M059J (cell line): ENCODE measurements around the gene SLC6A20. TPM values are rescaled to one million over a fixed set of nuclear protein-coding genes. Genes with fewer than 3 reads are reported as not detected.
"Not testable (repeated sequence)": the region's sequence is repeated elsewhere in the genome, so short reads cannot be mapped to it uniquely, and the experiment has no call there.

Source experiments
- DNase-seq: peaks from one replicate; pipeline ENCODE4 v3.0.0-alpha.2; 2012; ENCODE audit warnings: low read depth
- total RNA-seq: library from RNA; depleted of rRNA; stranded (reverse); fragments of >200 nt; shearing (Covaris generic); gene quantifications from 2 replicates; pipeline ENCODE4 v1.2.3, GENCODE V29; 2014

Gene SLC6A20
- total RNA-seq, 1 experiment from 2014 or later = 1.7 TPM

DNA sequence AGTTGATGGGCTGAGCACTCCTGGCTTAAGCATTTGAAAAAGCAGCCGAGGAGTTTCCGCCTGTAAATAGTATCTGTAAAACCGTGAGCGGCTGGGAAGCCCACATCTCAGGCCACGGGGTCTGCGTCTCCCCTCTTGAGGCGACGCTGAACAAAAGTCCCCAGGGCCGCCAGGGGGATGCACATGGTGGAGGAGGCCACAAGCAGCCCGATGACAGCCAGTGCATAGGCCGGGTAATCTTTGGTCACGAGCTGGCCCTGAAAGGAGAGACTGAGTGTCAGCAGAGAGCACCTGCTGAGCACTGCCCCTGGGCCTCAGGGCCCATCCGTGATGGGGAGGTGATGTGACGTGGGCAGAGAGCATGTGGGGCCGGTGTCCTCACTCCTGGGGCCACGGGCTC lies 37.5 kb downstream of the SLC6A20 start:
- no peak for DNase-seq

DNA sequence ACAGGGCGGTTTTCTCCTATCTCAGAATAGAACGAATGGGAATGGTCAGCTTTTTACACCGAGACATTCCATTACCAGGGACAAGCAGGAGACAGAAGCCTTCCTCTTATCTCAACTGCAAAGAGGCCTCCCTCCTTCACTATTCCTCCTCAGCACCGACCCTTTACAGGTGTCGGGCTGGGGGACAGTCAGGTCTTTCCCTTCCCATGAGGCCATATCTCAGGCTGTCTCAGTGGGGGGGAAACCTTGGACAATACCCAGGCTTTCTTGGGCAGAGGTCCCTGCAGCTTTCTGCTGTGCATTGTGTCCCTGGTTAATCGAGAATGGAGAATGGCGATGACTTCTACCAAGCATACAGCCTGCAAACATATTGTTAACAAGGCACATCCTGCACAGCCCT lies 39.2 kb downstream of the SLC6A20 start:
- not testable (repeated sequence) for DNase-seq

DNA sequence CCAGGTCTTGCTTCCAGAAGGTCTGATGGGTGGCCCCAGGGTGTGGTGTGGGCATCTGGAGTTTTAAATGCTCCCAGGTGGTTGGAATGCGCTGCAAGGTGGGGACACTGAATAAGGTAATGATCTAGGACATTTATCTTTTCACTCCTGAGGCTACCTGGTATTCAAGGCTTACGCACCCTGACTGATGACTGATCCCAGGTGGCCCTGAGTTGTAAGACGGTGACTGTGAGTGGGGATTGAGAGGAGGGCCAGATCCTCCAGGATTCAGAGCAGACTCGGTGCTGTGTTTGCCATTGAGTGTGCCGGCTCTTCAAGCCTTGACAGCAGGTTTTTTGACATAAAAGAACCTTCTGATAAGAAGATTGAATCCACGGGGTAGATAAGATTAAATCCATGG lies 40.3 kb downstream of the SLC6A20 start:
- no peak for DNase-seq

DNA sequence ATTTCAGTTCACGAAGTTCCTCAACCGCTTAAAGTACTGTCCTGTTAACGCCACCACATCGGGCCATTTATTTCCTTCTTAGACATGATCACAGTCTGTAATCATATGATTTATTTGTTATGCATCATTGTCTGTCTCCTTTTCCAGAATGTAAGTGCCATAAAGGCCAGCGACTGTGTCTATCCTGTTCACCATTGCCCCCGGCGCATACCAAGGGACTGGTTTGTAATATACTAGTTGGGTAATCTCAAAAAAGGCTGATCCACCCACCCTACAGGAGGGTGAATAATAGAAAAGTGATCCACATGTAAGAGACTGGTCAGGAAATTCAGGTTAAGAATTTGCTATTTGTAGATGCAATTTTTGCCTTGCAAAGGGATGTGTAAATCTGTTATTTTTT lies 41.9 kb downstream of the SLC6A20 start:
- DNase-seq = no peak

DNA sequence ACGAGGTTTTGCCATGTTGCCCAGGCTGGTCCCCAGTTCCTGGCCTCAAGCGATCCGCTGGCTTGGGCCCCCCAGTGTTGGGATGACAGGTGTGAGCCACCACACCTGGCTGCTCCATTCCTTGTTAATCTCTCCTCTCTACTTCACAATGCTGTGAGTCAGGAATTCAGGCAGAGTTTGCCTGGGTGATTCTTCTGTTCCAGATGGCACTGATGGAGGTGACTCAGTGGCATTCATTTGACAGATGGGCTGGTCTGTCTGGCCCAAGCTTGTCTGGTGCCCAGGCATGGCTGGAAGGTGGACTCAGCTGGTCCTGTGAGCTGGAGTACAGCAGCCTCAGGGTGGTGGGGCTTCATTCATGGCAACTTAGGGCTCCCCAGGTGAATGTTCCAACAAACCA lies 43.2 kb downstream of the SLC6A20 start:
- DNase-seq = no peak

DNA sequence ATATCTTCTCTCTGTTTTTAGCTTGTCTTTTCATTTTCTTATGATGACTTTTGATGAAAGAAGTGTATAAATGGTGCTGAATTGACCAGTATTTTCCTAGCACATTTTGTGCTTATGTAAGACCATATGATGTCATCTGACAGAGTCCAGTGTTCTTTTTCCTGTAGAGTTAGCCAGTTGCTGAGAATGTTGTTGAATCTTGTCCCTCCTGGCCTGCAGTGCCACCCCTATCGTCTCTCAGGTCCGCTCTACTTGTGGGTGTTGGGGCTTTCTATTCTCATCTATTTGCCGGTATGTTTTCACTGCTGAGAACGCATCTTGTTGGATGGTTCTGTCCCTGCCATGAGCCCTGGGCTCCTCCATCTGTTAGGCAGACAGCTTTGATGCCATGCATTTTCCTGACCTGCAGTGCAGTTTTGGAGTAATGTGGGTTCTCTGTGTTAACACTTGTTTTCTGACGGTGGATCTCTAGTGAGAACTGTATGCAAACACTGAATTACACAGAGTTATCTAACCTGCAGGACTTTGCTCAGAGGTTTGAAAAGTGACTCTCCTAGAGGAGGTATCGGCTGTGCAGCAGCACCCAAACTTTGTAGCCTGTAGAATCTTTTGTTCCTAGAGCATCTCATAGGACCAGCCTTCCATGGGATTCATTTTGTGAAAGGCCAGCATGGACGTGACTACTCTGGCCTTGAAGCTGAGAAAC lies 44.6 kb downstream of the SLC6A20 start:
- DNase-seq = no peak

DNA sequence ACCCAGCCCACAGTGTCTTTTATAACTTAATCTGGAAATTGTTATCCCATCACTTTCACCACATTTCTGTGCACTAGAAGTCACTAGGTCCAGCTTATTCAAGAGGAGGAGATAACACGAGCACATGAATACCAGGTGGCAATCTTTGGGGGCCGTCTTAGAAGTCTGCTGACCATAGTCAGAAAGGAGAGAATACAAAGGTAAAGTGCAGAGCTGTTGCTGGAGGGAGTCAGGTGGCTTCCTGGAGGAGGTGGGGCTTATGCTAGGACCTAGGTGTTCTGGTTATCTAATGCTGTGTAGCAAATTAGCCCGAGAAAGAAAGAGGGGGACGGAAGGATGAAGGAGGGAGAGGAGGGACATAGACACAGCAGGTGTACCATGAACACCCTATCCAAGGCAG lies 46.5 kb downstream of the SLC6A20 start:
- DNase-seq = no peak

DNA sequence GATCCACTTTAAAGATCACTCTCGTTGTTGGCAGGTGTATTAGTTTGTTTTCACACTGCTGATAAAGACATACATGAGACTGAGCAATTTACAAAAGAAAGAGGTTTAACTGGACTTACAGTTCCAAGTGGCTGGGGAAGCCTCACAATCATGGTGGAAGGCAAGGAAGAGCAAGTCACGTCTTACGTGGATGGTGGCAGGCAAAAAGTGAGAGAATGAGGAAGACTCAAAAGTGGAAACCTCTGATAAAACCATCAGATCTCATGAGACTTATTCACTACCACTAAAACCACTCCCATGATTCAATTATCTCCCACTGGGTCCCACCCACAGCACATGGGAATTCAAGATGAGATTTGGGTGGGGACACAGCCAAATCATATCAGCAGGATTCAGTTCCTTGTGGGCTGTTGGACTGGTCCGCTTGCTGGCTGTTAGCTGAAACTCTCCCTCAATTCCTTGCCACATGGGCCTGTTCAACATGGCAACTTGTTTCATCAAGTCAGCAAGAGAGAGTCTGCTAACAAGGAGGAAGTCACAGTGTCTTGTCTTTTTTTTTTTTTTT lies 47.2 kb downstream of the SLC6A20 start:
- not testable (repeated sequence) for DNase-seq

DNA sequence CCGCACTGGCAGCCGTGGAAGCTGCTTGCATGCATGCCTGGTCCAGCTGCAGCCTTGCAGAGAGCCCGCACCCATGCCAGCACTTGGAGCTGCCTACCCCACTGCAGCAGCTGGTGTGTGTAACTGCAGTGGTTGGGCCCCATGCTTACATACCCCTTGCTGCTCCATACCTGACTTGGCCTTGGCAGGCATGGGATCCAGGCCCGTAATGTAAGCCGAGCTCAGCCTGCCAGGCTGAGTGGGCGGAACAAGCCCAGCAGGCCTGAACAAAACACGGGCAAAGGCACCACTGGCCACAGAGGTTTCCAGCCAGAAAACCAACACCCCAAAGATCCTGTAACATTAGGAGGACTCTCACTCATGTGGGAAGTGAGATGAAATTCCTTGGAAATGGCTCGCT lies 48.3 kb downstream of the SLC6A20 start:
- no peak for DNase-seq

DNA sequence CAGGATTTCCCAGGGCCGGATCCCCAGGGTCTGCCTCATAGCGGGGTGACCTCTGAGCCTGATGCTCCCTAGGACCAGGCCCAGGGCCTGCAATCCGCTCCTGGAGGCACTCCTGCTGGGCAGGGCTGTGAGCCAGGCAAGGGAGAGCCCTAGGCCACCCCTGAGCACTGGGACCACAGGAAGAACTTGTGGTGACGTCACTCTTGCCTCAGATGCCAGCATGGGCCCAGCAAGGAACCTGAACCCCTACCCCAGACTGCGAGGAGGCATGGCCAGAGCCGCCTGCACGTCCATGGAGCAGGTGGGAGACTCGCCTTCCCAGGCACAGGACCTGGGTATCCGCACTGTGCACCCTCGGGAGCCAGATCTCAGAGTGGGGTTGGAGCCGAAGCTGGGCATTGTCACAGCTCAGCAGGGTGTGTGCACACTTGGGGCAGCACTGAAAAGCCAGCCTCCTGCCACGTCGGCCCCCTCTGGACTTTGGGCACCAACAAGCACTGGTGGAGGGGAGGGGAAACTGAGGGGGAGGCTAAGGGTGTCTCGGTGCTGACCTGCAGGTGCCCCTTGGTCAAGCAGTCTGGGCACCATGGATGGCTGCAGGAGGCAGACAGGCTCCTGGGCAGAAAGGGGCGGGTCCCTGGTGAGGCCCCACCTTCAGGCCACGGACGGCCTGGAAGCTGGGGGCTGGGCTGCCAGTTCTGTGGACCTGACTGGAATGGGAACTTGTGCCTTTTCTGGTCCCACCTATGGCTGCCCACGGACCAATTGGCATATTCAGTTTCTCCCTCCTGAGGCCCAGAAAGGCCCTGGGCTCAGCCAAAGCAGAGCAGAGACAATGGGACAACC lies 49.3 kb downstream of the SLC6A20 start:
- no peak for DNase-seq

DNA sequence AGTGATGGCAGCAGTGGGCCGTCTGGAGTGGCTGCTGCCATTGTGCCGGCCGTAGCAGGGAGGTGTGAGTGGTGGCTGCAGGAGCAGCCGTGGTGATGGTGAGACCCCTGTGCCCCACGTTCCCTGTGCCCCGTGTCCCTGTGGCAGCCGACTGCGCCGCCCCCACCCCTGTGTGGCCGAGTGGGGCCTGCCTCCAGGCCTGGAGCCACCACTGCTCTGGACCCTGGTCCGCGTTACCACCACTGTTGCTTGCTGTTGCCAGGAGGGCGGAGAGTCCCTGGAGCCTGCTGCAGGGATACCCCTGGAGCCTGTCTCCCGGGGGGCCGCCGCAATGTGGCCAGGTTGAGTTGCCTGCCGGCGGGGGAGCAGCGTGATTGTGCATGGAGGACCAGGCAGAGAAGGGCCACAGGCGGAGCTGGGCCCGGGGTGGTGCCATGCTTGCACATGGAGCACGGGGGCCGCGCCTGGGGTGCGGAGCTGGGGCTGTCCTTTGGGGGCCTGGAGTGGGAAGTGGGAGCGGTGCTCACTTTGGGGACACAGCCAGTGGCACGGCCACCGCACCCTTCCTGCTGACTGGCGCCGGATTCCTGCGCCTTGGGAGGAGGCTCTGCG lies 50.1 kb downstream of the SLC6A20 start:
- no peak for DNase-seq

DNA sequence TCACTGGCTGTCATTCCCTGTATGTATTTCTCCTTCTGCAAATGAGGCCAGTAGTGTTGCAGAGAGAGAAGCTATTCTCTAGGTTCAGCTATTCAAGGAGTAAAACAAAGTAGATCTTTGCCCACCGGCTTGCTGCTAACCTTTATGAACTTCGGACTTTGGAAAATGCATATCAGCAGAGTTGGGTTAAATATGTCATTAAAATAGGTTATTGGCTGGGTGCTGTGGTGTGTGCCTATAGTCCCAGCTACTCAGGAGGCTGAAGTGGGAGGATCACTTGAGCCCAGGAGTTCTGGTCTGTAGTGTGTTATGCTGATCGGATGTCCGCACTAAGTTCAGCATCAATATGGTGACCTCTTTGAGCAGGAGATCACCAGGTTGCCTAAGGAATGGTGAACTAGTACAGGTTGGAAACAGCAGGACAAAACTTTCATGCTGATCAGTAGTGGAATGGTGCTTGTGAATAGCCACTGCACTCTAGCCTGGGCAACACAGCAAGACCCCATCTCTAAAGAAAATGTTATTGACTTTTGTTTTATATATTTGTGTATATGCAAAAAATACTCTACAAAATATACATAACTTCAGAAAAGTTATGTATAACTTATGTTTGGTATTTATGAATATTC lies 53.8 kb downstream of the SLC6A20 start:
- DNase-seq = no peak

DNA sequence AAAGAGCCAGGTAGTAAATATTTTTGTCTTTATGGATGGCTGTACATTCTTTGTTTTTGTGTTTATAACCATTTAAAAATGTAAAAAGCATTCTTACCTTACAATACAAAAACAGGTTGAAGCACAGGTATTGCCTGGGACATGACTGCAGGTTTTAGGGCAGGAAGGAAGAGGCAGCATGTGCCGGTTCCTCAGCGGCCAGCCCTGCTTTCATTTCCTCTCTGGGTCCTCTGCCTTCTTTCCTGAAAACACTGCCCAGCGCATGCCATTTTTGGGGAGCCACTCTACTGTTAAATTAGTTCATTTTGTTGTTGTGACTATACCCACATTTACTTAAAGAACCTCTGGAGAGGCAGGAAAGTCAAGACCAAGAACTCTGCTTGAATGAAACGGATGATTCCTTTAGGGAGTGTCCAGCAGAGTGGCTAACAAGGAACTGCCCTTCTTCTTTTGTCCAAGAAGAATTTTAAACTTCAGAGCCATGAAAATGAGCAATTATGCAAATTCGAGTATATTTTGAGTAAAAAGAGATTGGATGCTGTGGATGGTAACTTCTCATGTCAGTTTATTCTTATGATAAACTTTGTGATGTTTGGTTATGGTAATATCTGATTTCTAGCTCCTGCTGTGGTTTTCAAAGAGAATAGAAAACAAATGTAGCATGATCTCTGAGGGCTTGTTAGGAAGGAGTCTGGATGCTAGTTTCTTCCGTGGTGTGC lies 54.4 kb downstream of the SLC6A20 start:
- no peak for DNase-seq

DNA sequence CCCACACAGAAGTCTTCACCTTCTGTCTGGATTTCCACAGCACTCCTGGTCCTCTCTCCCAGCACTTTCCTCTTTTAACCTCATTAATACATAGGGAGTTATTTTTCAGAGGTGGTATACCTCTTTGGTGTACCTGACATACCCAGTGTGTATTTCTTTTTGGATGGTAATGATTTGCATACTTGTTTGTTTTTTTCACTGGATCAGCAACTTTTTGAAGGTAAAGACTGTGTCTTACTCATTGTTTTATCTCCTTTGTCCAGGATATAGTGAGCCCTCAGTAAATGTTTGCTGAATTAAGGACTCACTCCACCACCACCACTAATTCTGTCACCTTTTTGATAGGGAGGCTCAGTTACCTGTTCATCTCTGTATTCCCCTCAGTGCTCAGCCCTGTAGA lies 55.1 kb downstream of the SLC6A20 start:
- DNase-seq = no peak

DNA sequence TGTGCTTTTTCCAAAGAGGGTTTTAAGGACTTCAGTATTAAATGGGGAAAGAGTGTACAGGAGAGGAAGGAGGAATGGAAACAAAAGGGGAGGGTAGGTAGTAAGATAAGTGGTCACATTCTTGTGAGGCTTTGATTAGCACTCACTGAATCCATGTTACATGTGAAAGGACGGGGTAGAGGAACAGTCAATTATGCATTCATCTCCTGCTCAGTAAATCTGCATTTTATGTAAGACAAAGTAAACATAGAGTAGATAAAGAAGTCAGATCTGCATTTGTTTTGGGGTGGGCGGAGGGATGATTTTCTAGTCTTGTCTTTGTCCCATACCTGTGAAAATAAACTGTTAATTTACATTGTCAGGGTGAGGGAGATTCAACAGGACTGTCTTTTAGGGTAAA lies 56.3 kb downstream of the SLC6A20 start:
- no peak for DNase-seq

DNA sequence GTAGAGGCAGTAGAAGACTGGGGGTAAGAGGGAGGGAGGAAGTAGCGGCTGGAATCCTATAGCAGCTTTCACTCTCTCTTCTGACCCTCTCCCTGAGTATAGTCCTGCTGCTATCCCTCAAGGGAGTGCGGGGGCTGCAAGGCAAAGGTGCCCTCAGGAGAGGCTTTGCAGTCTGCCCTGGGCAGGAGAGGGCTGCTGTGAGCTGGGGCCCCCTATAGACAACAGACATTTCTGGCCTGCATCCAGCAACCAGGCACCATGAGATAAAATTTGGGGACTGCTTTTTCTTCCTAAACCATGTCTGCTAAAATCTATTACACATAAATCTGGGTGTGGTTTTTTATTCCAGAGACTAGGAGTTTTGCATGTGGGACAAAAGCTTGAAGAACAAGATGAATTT lies 59.1 kb downstream of the SLC6A20 start:
- DNase-seq = no peak

DNA sequence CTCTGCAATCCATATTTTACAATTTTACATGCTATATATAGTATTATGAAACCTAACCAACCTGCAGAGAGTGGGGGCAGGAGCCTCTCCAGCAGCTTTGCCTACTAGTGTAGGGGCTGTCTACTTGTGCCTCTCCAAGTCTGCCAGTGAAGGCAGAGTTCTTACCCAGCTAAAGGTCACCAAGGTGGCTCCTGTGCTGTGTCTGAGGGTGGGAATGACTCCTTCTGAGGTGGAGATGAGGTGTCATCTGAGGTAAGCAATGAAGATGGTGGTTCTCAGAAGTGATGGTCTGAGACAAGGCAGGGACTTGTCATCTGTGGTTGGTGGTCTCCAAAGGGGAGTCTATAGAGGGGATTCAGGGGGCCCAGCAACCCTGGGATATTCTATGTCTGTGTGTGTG lies 59.6 kb downstream of the SLC6A20 start:
- no peak for DNase-seq

DNA sequence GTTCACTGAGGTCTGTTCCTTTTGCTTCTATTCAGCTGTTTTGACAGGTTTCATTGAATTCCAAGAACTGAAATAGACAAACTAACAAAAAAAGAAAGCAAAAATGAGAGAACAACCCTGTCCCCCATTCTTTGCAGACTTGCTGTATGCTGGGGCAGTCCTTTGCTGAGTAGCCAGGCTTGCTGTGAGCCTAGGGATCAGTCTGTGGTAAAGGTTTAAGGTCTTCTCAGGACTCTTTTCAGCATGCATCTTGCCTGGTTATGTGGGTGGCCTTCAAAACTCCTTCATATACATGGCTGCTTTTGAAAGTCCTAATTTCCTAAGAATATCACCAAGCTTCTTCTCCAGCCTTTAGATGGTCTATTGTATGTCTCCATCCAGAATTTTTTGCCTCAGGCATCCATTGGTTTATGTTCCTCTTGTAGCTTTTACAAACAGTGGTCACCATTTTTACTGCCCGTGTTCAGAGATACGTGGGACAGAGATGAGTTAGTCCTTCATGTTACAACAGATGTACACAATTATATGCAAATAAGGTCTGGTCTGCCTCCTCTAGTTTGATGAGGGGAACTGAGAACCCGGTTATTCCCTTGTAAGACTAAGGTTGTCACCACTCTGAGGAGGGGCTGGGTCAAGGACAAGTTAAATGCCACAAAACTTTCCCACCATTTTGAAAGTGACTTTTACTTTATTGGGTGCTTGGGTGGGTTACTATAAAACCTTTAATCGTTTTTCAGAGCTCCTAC lies 65.8 kb downstream of the SLC6A20 start:
- no peak for DNase-seq

DNA sequence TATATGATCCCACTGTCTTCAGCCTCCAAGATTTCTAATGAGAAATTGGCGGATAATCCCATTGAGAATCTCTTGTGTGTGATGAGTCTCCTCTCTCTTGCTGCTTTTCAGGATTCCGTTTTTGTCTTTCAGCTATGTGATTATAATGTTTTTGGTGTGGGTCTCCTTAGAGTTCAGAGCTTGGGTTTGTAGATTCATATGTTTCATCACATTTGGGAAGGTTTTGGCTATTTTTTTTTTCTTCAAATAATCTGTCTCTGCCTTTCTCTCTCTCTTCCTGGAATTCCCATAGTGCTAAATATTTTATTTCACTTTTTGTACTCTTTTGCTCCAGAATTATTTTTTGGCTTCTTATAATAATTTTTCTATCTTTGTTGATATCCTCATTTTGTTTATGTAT lies 66.7 kb downstream of the SLC6A20 start:
- DNase-seq = no peak

DNA sequence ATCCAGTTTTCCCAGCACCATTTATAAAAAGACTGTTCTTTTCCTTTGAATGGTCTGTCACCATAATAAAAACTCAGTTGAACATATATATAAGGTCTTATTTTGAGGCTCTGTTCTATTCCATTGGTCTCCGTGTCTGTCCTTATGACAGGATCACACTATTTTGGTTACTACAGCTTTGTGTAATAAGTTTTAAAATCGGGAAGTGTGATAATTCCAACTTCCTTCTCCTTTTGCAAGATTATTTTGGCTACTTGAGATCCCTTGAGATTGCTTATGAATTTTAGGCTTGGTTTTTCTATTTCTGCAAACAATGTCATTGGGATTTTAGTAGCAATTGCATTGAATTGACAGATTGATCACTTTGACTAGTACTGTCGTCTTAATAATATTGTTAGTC lies 71.4 kb downstream of the SLC6A20 start:
- DNase-seq = no peak
